ENCODE measurements around the gene TMC3.
"Not testable (repeated sequence)": the region's sequence is repeated elsewhere in the genome, so short reads cannot be mapped to it uniquely, and the experiment has no call there.

Gene TMC3

GRCh38 chr15:81341351-81341750 is 32.7 kb downstream of the TMC3 start:
- DNase-seq = no peak

DNA sequence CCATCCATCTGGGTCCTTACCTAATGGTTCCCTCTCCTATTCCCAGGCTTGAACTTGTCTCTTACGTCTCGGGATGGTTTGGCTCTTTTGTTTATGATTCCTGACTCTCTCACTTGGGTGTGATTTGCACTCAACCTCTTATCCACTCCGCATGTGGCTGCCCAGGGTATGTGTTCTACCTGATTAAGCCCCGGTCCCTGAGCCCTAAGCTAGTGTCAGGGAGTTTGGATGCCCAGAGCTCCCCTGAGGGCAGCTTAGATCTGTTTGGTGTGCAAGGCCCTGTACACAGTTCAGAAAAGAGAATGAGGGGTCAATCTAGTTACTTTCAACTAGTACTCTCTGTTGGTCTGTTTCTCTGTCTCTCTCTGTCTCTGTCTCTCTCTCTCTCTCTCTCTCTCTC is 34.2 kb downstream of the TMC3 start:
- DNase-seq = no peak

DNA sequence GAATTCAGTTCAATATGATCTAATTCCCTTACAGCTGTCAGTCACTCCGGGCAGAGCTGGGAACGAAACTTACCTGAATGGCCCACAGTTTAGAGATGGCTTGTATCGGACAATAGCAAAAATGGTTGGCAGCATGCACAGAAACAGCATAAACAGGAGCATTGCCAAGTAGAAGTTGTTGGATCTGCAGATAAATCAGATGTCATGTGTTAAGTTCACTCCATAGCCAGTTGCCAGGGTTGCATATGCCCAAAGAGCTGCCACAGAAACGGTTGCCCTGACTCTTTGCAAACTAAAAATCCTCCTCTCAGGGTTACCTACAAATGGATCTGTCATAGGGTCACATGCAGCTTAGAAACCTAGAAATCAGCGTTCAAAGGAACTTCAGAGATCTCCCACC is 34.7 kb downstream of the TMC3 start:
- no peak for DNase-seq

DNA sequence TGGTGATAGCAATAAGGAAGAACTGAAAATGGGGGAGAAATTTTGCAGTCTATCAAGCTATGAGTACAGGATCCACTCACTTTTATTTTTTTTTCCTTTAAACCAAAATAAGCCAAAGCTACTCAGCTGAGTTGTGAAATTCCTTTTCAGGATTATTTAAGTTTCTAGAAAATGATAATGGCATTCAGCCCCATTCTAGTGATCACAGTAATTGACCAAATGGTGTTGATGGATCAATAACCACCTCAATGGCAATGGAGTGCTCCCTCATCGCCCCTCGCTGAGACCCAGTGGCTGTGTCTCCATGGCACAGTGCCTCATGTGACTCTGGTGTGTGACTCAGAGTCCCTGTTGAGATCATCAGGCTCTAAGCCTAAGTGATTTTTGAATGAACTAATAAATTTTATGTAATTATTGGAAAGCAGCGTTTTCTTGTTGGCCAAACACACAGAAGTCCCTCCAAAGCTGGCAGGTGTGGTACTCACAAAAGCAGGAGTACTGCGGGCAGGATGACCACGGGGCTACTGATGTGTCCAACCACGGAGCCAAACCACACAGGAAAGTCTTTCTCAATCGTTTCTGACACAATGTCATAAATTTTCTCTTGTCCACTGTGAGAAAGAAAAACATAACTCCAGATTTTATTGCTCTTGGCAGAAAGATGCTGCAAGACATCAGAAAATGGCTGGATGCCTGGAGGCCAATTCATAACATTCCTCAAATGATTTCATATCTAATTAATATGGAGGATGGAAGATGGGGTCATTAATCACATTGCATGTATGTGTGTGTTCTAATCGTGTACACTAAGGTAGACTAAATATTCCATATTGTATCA is 35.6 kb downstream of the TMC3 start:
- no peak for DNase-seq

DNA sequence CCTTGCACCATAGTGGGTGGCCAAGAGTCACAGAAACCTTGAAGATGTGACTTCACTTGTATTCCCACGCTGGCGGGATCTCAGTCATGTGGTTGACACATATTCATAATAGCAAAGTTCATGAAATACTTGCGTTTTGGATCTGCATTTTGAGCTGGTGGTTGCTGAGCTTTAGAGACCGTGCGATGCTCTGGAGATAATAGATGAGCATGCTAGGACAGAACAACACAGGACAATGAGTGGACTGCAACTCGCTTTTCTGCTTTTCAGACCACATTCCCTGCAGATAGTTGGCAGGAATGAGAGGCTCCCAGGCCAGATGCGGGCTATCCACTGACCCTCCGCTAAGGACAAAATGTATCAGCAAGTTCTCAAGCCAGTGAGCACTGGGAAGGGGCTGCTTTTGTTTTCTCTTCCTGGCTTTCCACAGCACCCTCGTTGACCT is 36.3 kb downstream of the TMC3 start:
- no peak for DNase-seq

- no peak for DNase-seq
These were observed 36.8 kb downstream of the TMC3 start for GRCh38 chr15:81337241-81337640.

DNA sequence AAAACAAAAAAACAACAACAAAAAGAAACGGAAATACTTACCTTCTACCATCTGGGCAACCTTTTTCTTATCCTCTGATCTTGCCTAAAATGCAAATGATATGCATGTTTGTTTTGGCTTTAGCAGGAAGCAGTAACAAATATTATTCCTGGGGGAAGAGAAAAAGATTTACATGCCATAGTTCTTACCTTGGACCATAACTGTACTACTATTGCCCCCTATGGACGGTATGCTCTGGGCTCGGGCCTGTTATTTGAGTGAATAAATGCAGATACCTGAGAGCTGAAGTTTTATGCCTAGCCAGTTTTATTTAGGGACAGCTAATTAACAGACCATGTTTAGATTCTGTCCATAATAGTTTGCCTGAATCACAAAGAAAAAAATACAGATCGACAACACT is 37.4 kb downstream of the TMC3 start:
- peak; percentile 41 for DNase-seq

DNA sequence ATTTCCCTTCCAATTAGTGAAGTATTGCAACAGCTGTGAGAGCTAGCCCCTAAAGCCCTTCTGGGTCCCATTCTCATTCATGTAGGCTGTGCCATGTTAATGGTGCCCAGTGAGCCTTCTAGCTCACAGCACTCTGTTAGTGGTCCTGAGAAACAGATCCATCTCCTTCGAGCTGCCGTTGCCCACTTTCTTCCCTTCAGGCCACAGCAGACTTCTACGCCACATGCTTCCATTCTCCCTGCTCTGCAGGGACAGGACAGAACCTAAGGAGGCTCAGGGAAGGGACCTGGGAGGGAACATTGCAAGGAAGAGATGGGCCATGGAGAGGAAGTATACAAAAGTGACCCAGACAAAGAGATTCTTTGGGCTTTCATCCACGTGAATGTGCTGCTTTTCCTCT is 38.4 kb downstream of the TMC3 start:
- no peak for DNase-seq

DNA sequence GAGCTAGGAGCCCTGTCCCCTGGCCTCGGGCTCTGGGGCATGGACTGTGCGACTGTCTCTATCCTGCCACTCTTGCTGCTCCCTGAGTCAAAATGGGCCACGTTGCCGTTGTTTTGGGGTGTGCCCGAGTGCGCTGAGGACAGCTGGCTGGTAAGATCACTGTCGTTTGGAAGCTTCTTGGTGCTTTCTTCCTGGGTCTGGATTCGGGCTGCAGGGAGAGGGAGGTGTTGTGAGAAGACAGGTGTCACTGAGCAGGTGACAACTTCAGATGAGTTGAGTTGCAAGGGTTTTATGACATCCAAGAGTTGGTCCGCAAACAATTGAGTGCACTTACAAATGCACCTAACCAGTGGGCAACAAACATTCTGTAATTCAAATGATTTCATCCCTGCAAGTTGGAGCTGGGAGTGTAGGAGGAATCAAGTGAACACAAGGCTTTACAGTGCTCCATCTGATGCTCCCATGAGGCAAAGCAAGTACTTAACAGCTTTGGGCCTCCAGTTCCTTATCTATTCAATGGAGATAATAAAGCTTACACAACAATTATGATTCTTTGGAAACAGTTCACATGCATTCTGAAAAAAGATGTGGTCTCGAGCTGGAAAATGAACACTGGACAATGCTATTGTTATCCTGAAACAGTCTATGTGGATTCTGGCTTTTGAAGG is 39.1 kb downstream of the TMC3 start:
- no peak for DNase-seq

GRCh38 chr15:81333363-81333762 is 40.6 kb downstream of the TMC3 start:
- no peak for DNase-seq

- DNase-seq = no peak
These were observed 41.7 kb downstream of the TMC3 start for GRCh38 chr15:81332326-81332725.

DNA sequence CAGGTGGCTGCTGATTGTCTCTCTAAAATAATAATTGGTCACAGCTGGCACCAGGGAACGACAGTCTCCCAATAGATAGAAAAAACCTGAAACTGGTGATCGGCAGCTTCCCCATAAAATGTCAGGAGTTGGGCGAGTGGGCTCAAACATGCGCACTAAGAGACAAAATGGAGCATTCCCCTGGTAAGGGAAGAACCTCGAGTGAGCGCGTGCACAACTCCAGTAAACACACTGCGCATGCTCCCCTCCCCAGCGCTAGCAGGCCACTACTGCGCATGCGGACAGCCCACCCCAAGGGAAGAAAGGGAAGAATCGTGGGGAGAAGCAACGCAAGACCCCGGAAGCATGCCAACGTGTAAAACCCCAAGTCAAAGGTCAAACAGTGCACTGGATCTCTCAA is 42.4 kb downstream of the TMC3 start:
- DNase-seq = no peak

DNA sequence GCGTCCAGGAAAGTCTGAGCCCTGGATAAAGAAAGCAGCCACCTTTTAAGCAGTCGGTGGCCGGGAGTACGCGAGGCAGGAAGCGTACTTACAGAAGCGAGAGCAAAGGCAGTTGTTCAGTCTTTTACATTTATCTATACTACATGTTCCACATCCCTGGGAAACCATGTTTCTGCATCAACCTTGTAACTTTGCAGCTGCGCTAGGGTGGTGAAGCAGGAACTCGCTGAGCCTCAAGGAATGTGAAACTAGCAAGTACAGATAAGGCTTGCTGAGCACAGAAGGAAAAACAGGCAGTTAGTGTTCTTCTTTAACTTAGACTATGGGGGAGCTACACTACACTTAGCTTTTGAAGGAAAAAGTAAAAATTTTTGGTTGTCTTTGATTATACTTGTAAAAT is 42.9 kb downstream of the TMC3 start:
- DNase-seq = not testable (repeated sequence)

DNA sequence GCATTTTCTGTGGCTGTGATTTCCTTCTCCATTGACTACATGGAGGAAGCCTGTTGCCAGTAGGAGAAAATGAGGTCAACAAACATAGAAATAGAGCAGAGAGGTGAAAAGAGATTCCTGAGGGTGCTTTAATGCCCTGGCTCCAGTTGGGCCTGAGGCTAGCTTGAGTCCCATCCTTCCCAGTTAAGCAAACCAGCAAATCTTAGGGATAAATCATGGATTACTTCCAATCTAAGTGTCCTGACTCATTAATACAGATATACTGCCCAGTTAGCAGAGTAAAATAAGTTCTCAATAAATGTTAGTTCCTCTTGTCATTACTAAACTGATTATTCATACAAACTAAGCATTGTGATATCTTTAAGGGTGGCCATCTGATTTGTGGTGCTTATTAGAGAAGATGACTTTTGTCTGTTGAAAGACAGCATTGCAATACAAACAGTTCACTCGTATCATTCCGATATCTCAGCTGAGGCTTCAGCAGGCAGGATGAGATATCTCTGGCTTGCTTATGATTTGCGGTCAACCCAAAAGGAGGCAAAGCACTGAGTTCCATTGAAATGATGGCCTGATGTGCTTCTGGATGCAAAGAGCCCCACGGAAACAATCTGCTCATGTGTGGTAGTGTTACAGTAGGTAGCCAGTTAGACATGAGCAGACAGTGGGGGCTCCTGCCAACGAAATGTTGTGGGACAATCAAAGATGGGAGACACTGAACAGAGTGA is 43.5 kb downstream of the TMC3 start:
- no peak for DNase-seq

DNA sequence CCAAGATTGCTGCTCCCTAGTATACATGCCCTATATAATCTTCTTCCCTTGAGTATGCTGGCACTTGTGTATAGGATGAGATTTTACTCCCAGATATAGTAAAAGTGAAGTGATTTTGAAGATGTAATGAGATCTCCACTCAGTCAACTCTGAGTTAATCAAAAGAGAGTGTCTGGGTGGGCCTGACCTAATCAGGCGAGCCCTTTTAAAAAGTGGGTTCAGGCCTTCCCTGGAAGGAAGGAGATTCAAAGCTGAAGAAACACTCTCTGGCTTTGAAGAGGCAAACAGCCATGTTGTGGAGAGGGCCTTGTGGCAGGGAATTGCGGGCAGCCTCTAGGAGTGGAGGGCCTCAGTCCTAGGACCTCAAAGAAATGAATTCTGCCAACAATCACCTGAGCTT is 44.6 kb downstream of the TMC3 start:
- DNase-seq = no peak

DNA sequence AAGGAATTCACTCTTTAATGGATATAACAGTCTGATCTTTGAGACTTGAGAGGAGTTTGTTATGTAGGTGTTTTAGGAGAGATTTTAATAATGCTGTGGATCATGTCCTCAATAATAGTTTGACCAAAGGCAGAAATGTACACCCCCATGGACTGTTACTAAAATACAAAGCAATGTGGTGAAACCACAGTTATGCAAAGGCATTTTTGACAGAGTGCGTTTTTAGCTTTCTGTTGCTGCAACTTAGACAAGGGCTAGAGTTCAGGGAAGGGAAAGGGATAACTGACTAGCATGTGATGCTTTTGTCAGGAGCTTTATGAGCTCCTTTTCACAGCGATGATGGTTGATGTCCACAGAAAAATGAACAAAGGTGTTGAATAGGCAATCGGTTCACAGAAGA is 46.5 kb downstream of the TMC3 start:
- DNase-seq = no peak

DNA sequence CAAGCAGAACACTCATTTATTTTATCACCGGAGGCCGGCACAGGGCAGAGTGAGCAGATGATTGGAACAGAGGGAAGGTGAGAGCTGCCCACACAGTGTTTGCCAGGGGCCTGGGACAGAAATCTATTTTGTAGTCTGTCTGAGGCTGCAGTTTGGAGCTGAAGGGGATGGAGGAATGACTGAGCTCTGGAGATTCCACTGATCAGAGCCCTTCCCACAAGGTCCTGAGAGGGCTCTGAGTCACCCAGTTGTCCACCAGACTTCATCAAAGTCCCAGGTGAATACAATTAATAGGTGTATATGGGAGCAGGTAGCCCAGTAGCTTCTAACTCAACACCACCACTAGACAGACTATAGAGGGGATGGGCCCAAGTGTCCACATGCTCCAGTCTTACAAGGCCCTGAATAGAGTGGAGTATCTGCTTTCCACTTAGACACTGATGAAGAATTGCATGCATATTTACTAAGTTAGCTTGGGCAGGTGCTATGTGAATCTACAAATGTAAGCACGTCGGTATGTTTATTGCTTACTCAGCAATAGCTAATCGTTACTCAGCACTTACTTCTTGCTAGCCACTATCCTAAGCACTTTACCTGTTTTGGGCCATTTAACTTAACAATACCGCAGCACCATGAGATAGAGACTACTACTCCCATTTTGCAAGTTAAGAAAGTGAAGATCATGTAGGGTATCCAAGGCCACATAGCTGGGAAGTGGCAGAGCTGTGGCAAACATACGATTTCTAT is 47.4 kb downstream of the TMC3 start:
- no peak for DNase-seq

GRCh38 chr15:81323944-81324881 is 49.8 kb downstream of the TMC3 start, which contains the start of gene STARD5:
STARD5 (minus strand) TSS chr15:81324141; CDS start chr15:81324099, 42 bp downstream.
- peak; percentile 96 for DNase-seq

DNA sequence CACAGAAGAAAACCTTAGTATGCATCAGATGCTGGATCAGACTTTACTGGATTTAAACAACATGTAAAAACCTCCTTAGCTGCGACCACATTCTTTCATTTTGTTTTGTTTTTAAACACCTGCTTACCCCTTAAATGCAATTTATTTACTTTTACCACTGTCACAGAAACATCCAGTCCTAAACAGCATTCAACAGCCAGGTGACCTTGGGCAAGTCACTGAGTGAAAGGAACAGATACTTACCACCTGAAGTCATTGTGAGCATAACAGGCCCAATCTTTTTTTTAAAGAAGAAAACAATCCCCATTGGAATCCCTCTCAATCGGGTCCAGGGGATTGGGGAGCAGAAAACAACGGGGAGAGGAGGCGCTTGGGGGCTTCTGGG is 50.5 kb downstream of the TMC3 start:
- DNase-seq = no peak

GRCh38 chr15:81322676-81323253 is 51.2 kb downstream of the TMC3 start:
- no peak for DNase-seq

DNA sequence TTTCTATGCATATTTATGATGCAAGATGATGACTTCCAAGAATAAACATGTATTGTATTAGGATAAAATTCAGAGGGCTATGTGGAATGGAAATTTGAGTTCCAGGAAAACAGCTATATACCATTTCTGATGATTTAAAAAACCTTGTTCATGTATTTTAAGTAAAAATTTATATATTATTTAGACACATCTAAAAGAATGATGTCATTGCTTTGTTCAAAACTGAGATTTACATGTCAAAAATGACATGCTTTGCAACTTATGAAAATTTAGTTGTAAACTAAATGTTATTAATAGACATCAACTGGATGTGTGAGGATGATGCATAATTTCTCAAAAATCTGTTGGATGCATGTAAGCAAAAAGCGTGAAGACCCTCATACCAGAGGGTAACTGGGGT is 52.3 kb downstream of the TMC3 start:
- no peak for DNase-seq

GRCh38 chr15:81317642-81318017 is 56.4 kb downstream of the TMC3 start:
- no peak for DNase-seq

Data from activated CD8-positive, alpha-beta memory T cell treated with anti-CD3 and anti-CD28 coated beads, Interleukin-2, amount 50 U/mL, for 4 hours (primary cell).